ENCODE results near the gene MTA3.
"Not testable (repeated sequence)": the region's sequence is repeated elsewhere in the genome, so short reads cannot be mapped to it uniquely, and the experiment has no call there.

Gene MTA3

GRCh38 chr2:42568401-42569115 is at the start of gene MTA3:
Gene MTA3, plus strand, starts transcription at chr2:42568632. Its CDS starts 114 bp downstream, at chr2:42568746.
- peak; percentile 56 for DNase-seq

GRCh38 chr2:42519624-42520023 is 48.8 kb upstream of the MTA3 start:
- no peak for DNase-seq

DNA sequence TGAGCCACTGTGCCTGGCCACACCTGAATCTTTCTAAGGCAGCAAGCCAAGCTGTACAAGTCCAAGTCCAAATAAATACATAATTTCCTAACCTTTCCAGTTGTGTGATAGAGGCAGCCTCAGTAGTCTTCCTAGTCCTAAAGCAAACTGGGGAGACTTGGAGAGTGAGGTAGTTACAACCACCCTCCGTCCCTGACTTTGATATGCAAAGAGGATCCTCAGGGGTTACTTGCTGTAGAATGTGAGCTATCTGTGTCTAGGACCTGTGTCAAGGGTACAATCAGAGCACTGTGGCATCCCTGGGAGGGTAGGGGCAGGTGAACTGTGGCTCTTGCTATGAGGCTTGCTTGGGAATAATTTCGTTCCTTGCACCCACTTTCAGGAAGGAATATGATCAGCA is 46.4 kb upstream of the MTA3 start:
- no peak for DNase-seq

- no peak for DNase-seq
Measured at GRCh38 chr2:42523341-42523740, 45.1 kb upstream of the MTA3 start.

GRCh38 chr2:42532397-42532796 is 36.0 kb upstream of the MTA3 start:
- no peak for DNase-seq

DNA sequence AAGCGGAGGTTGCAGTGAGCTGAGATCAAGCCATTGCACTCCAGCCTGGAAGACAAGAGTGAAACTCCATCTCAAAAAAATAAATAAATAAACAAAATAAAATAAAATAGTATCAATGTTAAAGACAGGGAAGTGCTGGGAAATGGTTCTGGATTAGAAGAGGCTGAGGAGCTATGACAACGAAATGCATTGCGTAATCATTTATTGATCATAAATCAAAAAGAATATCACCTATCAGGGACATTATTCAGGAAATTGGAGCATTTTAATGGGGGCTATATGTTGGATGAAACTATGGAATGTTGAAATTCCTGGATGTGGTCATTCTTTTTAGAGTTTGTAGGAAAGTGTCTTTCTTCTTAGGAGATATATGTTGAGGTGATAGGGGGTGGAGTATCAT is 30.9 kb upstream of the MTA3 start:
- DNase-seq, result no peak

DNA sequence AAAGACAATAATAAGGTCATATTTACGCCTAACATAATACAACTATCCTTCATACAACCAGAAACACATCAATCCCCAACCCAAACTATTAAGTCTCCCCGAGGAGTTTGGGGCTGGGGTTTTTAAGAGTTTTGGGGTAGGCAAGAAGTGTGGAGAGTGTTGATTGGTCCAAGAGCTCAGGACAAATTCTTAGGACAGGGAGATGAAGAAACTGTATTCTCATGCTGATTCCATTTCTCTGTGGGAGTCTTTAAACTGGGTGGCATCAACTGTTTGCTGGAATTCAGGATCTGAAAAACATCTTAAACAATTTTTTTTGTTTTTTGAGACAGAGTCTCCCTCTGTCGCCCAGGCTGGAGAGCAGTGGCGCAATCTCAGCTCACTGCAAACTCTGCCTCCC is 25.6 kb upstream of the MTA3 start:
- no peak for DNase-seq

GRCh38 chr2:42545023-42545721 is 23.3 kb upstream of the MTA3 start:
- DNase-seq, result no peak

GRCh38 chr2:42545841-42546390 is 22.5 kb upstream of the MTA3 start:
- DNase-seq, result no peak

DNA sequence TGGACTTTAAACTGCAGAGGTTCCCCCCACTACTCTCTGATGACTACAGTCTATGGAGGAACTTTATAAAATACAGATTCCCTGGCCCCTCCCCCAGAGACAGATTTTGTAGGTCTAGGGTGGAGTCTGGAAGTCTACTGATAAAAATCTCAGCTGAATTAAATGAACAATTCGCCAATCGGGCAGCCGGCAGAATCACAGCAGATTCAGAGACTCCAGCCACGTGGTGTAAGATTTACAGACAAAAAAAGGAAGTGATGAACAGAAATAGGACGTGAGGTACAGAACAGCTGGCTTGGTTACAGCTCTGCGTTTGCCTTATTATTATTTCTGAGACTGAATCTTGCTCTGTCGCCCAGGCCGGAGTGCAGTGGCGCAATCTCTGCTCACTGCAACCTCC is 21.4 kb upstream of the MTA3 start:
- peak; percentile 16 for DNase-seq

- no peak for DNase-seq
Measured at GRCh38 chr2:42547446-42548295, 20.8 kb upstream of the MTA3 start.

- DNase-seq, result no peak
Measured at GRCh38 chr2:42550870-42551269, 17.6 kb upstream of the MTA3 start.

- DNase-seq, result no peak
Measured at GRCh38 chr2:42554392-42554791, 14.0 kb upstream of the MTA3 start.

- DNase-seq, result no peak
Measured at GRCh38 chr2:42556315-42556890, 12.0 kb upstream of the MTA3 start.

DNA sequence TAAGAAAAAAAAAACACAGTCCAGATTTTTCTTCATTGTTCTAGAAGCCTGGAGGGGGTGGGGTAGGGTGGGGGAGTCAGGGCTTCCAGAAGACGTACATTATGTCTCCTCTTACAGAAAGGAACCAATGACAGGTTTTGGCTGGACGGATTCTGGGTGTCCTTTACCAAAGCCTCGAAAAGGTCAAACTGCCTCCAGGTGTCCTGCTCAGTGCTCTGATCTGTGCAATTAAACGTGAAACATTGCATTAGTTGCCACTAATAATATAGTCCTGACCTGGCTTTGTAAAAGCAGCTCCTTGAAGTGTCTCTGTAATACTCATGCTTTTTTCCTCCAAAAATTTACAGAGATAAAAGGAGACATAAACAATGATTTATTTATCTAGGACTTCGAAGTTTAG is 11.1 kb upstream of the MTA3 start:
- DNase-seq, result no peak

- DNase-seq, result peak; percentile 56
Measured at GRCh38 chr2:42558827-42559226, 9.6 kb upstream of the MTA3 start.

DNA sequence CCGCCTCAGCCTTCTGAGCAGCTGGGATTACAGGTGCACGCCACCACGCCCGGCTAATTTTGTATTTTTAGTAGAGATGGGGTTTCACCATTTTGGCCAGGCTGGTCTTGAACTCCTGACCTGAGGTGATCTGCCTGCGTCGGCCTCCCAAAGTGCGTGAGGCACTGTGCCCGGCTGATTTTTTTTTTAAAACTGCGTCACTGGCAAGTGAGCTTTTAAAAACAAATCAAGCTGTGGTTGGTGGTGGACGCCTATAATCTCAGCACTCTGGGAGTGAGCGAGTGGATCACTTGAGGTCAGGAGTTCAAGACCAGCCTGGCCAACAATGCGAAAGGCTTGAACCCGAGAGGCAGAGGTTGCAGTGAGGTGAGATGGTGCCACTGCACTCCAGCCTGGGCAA is 8.3 kb upstream of the MTA3 start:
- DNase-seq, result not testable (repeated sequence)

- no peak for DNase-seq
Measured at GRCh38 chr2:42560899-42561298, 7.5 kb upstream of the MTA3 start.

DNA sequence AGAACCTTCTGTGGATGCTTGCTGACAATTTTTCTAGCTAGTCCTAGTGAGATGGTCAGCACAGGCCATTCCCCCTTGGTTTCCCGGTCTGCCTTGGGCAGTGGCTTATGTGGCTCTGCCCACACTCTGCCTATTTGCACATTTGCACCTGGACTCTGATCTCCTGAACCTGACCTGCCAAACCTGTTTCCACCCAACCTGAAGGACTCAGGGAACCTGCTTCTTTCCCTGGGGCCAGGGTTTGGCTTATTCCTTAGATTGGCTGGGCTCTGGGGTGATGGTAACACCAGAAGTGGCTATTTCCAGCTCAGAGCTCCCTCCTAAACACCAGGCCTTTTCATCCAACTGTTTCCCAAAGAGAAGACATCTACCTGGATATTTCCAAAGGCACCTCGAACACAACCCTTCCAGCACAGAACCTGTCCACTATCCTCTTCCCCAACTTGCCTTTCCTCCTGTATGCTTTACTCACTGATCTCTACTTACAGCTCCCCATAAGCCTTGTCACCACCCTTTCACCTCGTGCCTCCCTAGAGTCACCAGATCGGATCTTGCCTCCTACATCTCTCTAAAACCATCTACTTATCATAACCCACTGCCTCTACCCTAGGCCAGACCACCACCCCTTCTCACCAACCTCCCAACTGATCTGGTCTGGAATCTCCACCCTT is 5.8 kb upstream of the MTA3 start:
- no peak for DNase-seq

GRCh38 chr2:42566025-42566424 is 2.4 kb upstream of the MTA3 start:
- no peak for DNase-seq

DNA sequence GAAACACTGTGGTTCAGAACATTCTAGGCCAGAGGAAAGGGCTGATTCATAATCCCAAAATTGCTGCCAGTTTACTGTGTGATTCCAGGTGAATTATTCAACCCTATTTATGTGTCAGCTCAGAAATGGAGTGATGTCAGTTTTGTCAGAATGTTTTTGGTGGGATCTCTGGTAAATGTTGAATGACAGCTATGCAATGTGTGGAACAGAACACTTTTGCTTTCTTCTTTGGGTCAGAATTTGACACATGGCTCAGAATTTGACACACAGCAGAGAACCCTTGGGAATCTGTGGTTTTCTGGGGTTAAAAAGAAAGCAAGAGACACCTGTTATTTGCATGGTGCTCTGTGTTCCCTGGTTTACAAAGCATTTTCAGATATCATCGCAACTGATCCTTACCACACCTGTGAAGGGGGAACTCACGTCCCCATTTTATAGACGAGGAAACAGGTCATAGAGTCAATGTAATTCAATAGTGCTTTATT is 1.6 kb upstream of the MTA3 start:
- no peak for DNase-seq

- DNase-seq, result no peak
Measured at GRCh38 chr2:42567364-42567763, 1.1 kb upstream of the MTA3 start.

Data from hematopoietic multipotent progenitor cell treated with erythropoietin and hydrocortisone succinate and interleukin-3 and kit ligand, for 6 days (in vitro differentiated cells).